Mesothelial cell of epicardium (in vitro differentiated cells): Measurements from ENCODE around the gene CPN2. TPM values are rescaled to one million over a fixed set of nuclear protein-coding genes. Genes with fewer than 3 reads are reported as not detected.

Source experiments
- DNase-seq, 2 experiments: peaks; one replicate each; pipeline ENCODE4 v3.0.0; 2021; ENCODE audit warnings: low spot score in 2 of 2; ENCODE audit not compliant: unreplicated experiment in 2 of 2
- H3K27ac Mint-ChIP-seq: 2 replicates; pipeline ENCODE4 v1.8.0; 2021; ENCODE audit warnings: mixed read lengths
- H3K27me3 Mint-ChIP-seq: 2 replicates; pipeline ENCODE4 v1.8.0; 2021; ENCODE audit warnings: low read depth, mixed read lengths
- H3K36me3 Mint-ChIP-seq: 2 replicates; pipeline ENCODE4 v1.8.0; 2021; ENCODE audit warnings: mixed read lengths
- H3K4me1 Mint-ChIP-seq: 2 replicates; pipeline ENCODE4 v1.8.0; 2021; ENCODE audit warnings: mixed read lengths
- H3K4me3 Mint-ChIP-seq: 2 replicates; pipeline ENCODE4 v1.8.0; 2021; ENCODE audit warnings: mild to moderate bottlenecking, moderate library complexity, mixed read lengths
- H3K9me3 Mint-ChIP-seq: 2 replicates; pipeline ENCODE4 v1.8.0; 2021; ENCODE audit warnings: mixed read lengths
- CTCF ChIP-seq: fragments of 200-600 bp; sonication (generic); IDR thresholded peaks from one replicate; pipeline ENCODE4 v1.5.0; 2021; ENCODE audit warnings: antibody characterized with exemption; ENCODE audit not compliant: unreplicated experiment
- total RNA-seq: library from RNA; stranded (reverse); gene quantifications from 3 replicates; pipeline ENCODE4 v1.2.1, GENCODE V29; 2021

CPN2 gene
- total RNA-seq, 1 donor from 2014 or later = not detected

GRCh38 chr3:194323785-194324735, 27.1 kb downstream of the CPN2 start:
- Mint-ChIP-seq H3K27me3 (peaks cover 2% of the 10 kb centered on the region), H3K36me3 (no peaks in the 10 kb centered on the region), H3K4me3 (no peak overlapping the region), H3K27ac (peak overlapping the region; percentile 74), H3K9me3 (peaks cover 5% of the 10 kb centered on the region), H3K4me1 (peaks cover 24% of the 10 kb centered on the region)
- TF ChIP-seq CTCF = no peak
- peak in 1 of 2 experiments; percentile 68 for DNase-seq

GRCh38 chr3:194322678-194323211, 28.4 kb downstream of the CPN2 start:
- Mint-ChIP-seq H3K4me1 (peaks cover 18% of the 10 kb centered on the region), H3K27me3 (no peaks in the 10 kb centered on the region), H3K9me3 (peaks cover 9% of the 10 kb centered on the region), H3K27ac (peak overlapping the region; percentile 54), H3K36me3 (no peaks in the 10 kb centered on the region), H3K4me3 (no peak overlapping the region)
- DNase-seq = no peak
- TF ChIP-seq CTCF = no peak

GRCh38 chr3:194321693-194322640, 29.2 kb downstream of the CPN2 start:
- Mint-ChIP-seq H3K27me3 (no peaks in the 10 kb centered on the region), H3K9me3 (peaks cover 9% of the 10 kb centered on the region), H3K27ac (peak overlapping the region; percentile 43), H3K36me3 (no peaks in the 10 kb centered on the region), H3K4me3 (no peak overlapping the region), H3K4me1 (peaks cover 18% of the 10 kb centered on the region)
- DNase-seq = no peak
- TF ChIP-seq CTCF = no peak

GRCh38 chr3:194320744-194321243, 30.3 kb downstream of the CPN2 start:
- no peaks in the 10 kb centered on the region for H3K36me3 Mint-ChIP-seq
- peaks cover 9% of the 10 kb centered on the region for H3K9me3 Mint-ChIP-seq
- no peak for TF ChIP-seq CTCF
- no peaks in the 10 kb centered on the region for H3K27me3 Mint-ChIP-seq
- DNase-seq = no peak
- H3K4me1 Mint-ChIP-seq = peaks cover 25% of the 10 kb centered on the region
- H3K27ac Mint-ChIP-seq = no peak overlapping the region
- no peak overlapping the region for H3K4me3 Mint-ChIP-seq

- TF ChIP-seq CTCF = no peak
- no peak overlapping the region for H3K4me3 Mint-ChIP-seq
- peaks cover 9% of the 10 kb centered on the region for H3K9me3 Mint-ChIP-seq
- H3K27ac Mint-ChIP-seq = no peak overlapping the region
- H3K27me3 Mint-ChIP-seq = no peaks in the 10 kb centered on the region
- H3K4me1 Mint-ChIP-seq = peaks cover 29% of the 10 kb centered on the region
- H3K36me3 Mint-ChIP-seq = no peaks in the 10 kb centered on the region
- DNase-seq = no peak
Measured at GRCh38 chr3:194320100-194320499, 31.0 kb downstream of the CPN2 start.
